ENCODE measurements around the gene FOXK1.
"Not testable (repeated sequence)": the region's sequence is repeated elsewhere in the genome, so short reads cannot be mapped to it uniquely, and the experiment has no call there.

Gene FOXK1

DNA sequence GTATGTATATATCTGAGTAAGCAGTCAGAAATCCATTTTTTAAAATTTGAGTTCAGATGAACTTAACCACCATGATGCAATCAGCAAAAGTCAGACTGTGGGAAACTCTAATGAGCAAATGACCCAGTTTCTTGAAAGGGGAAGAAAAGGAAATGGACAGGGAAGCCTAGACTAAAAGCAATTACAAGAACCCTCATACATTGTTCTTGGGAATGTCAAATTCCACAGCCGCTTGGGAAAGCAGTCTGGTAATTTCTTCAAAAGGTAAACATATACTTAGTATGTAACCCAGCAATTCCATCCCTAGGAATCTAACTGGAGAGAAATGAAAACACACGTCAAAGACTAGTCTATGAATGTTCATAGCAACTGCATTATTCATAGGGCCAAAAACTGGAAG lies 16.4 kb upstream of the FOXK1 start:
- no peak for DNase-seq

DNA sequence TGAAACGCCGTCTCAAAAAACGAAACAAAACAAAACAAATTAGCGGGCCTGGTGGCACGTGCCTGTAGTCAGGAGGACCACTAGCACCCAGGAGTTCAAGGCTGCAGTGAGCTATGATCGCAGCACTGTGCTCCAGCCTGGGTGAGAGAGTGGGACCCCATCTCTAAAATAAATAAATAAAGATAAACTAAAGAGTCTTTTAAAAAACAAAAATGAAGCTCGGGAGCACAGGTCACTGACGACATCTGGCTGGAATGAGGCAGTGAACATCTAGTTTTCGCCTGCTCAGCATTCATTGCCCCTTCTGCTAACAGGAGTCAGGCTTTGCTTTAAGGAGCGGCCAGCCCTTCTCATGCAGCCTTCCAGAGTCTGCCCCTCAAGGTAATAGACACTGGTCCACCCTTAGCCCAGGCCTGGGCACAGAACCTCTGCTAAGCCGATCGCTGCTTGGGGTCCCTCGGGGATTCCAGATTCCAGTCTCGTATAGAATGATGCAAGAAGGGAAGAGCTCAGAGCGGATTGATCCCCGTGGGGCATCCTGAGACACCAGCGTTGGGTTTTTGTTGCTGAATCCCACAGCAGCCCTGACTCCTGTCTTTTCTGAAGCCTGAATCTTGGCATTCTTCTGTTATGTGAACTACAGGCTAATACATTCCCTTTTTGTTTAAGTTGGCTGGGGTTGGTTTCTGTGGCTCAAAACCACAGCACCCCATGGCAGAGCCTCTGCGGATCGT lies 14.2 kb upstream of the FOXK1 start:
- DNase-seq, result no peak

GRCh38 chr7:4668510-4668847 lies 13.6 kb upstream of the FOXK1 start:
- DNase-seq, result no peak

- DNase-seq, result no peak
Measured at GRCh38 chr7:4670791-4671190, 11.3 kb upstream of the FOXK1 start.

- no peak for DNase-seq
Measured at GRCh38 chr7:4675771-4676367, 6.2 kb upstream of the FOXK1 start.

DNA sequence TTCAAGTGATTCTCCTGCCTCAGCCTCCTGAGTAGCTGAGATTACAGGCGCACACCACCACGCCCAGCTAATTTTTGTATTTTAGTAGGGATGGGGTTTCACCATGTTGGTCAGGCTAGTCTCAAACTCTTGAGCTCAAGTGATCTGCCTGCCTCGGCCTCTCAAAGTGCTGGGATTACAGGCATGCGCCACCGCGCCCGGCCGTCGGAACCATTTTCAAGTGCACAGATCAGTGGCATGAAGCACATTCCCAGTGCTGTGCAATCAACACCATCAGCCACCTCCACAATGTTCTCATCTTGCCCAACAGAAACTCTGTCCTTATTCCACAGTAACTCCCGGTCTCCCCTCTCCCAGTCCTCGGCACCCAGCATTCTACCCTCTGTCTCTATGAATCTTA lies 4.6 kb upstream of the FOXK1 start:
- DNase-seq, result not testable (repeated sequence)

- DNase-seq, result no peak
Measured at GRCh38 chr7:4681218-4681851, 760 bp upstream of the FOXK1 start.

DNA sequence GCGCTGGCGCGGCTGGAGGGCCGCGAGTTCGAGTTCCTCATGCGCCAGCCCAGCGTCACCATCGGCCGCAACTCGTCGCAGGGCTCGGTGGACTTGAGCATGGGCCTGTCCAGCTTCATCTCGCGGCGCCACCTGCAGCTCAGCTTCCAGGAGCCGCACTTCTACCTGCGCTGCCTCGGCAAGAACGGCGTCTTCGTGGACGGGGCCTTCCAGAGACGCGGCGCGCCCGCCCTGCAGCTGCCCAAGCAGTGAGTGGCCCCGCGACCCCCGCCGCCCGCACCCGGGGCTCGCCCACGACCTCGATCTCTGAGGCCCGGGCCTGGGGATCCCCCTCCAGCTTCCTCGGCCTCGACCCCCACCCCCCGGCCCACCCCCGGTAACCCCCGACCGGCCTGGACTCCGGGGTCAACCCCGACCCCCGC lies 537 bp downstream of the FOXK1 start:
- DNase-seq, result peak in 10 of 56 donors; percentile 14 to 53 (median 30)

DNA sequence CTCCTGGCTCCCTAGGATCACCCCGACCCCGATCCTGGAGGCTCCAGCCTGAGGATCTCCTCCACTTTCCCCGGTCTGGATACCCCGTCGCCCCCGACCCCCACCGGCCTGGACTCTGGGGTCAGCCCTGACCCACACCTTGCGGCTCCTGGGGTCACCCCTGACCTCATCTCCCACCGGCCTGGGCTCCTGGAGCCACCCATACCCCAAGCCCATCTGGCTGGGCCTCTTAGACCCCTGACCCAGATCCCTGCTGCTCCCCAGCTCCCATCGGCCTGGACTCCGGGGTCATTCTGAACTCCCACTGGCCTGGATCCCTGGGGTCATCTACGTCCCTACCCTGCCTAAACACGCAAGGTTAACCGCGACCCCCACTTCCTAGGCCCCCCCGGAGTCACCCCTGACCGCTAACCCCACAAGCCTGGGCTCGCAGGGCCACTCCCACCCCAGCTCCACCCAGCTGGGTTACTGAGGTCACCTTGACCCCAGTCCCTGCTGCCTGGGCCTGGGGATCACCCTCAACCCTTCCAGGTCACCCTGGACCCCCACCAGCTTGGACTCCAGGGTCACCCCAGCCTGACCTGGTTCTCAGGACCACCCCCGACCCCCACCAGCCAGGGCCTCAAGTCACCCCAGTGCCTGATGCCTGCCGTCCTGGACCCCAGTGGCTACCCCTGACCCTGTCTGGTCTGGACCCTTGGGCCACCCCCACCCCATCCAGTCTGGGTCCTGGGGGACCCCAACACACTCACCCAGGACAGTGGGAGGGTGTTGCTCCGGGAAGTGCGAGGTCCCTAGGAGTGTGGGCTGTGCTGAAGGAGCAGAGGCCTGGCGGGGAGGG lies 1.2 kb downstream of the FOXK1 start:
- peak in 2 of 56 donors; percentile 7 to 61 for DNase-seq

DNA sequence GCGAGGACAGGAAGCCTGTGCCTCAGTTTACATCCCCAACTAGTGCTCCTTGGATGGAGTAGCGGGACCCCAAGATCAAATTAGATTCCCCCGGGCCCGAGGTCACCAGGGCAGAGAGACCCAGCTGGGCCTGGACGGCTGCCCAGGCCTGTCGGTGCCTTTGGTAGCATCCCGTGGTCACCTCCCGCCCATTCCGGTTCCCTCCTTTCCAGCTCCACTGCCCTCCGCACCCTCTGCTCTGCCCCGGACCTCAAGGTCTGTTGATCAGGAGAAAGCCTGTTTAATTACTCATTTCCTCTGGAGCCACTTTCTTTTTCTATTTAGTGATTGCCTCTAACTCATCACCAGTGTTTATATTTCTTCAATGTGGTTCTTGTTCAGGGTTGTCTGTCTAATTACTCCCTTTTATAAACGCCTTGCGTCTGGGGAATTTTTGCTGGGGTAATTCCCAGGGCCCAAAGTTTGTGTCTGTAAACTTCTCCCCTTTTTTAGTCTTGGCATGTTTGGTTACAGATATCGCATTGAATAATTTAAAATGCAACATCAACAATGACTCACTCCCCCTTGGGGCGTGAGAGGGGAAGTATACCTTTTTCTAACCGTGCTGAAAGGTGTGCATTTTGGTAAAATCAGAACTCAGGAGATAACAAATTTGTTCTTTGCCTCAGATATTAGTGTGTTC lies 1.9 kb downstream of the FOXK1 start:
- peak in 26 of 56 donors; percentile 10 to 66 (median 32) for DNase-seq

DNA sequence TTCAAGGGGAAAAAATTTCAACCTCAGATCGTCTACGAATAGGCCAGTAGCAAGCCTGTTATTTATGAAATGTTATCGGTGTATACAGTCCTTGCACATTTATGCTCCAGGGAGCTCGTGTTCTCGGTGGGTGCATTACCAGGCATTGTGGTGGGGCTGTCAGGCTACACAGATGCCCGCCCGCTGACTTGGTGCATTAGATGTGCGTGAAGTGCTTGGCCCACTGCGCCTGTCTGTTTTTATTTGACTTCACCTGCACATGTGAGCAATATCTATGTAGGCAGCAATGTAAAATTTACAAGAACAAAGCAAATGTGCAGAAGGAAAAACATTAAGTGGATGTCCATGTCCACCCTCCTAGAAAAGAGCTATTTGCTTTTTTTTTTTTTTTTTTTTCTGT lies 2.8 kb downstream of the FOXK1 start:
- DNase-seq, result no peak

GRCh38 chr7:4685676-4686075 lies 3.6 kb downstream of the FOXK1 start:
- DNase-seq, result not testable (repeated sequence)

GRCh38 chr7:4687956-4688355 lies 5.9 kb downstream of the FOXK1 start:
- no peak for DNase-seq

DNA sequence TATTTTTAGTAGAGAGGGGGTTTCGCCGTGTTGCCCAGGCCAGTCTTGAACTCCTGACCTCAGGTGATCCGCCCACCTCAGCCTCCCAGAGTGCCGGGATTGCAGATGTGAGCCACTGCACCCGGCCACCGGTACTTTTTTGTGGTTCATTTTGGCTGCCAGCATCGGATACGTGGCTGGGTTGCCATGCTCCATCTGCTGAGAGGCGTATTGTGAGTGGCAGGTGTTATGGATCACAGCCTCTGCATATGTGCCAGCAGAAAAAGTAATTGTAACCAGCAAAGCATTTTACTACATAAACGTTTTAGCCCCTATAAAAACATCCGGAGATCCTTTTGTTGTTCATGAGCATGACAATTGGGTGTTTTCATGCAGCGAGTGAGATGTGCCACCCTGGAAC lies 7.1 kb downstream of the FOXK1 start:
- no peak for DNase-seq

DNA sequence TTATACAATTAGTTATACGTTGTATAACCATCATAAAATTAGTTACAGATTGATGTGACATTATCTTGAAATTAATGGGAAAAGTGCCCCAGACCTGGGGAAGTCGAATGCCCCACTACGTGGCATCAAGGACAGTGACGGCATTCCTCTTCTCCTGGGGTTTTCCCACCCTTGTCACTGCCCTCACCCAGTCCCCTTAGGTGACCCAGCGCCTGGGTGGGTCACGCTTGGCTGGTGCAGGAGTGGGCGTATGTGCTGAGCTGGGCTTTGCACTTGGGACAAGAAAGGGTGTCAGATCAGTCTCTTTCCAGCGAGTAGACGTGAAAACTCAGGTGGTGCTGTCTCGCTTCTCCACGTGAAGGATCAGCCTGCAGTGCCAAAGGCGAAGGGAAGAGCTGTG lies 7.6 kb downstream of the FOXK1 start:
- no peak for DNase-seq

- peak in 8 of 56 donors; percentile 13 to 62 (median 31) for DNase-seq
Measured at GRCh38 chr7:4690953-4691856, 9.1 kb downstream of the FOXK1 start.

GRCh38 chr7:4692055-4692454 lies 10.0 kb downstream of the FOXK1 start:
- DNase-seq, result no peak

- not testable (repeated sequence) for DNase-seq
Measured at GRCh38 chr7:4692622-4693021, 10.5 kb downstream of the FOXK1 start.

GRCh38 chr7:4693152-4693551 lies 11.1 kb downstream of the FOXK1 start:
- DNase-seq, result no peak

- no peak for DNase-seq
Measured at GRCh38 chr7:4693749-4694148, 11.7 kb downstream of the FOXK1 start.

All from amygdala (tissue), 56 donors.